Measurements from ENCODE around the gene ZNF467.

ZNF467 gene

GRCh38 chr7:149789101-149789500 is 15.7 kb upstream of the ZNF467 start:
- TF ChIP-seq SPI1 (IDR thresholded peaks at IDR 0.05; ENCODE audit: borderline replicate concordance, low read depth), result no peak
- TF ChIP-seq POLR2AphosphoS5 (IDR thresholded peaks at IDR 0.05; ENCODE audit: low read depth), result no peak
- TF ChIP-seq REST (IDR thresholded peaks at IDR 0.05; ENCODE audit: insufficient replicate concordance, low read depth), result no peak
- TF ChIP-seq CTCF (IDR thresholded peaks at IDR 0.05; ENCODE audit: insufficient read depth, low read length), result no peak
- TF ChIP-seq GABPA (IDR thresholded peaks at IDR 0.05; ENCODE audit: low read depth), result no peak
- Histone ChIP-seq H3K27ac (replicated peaks) (no peak overlapping the region), H3K27me3 (ENCODE audit: insufficient read depth, poor library complexity, severe bottlenecking) (peaks cover 17% of the 10 kb centered on the region), H3K4me3 (replicated peaks; ENCODE audit: insufficient read depth, low read length) (no peak overlapping the region)
- DNase-seq (ENCODE audit: low read depth in 1 of 2, low spot score in 1 of 2), result no peak

DNA sequence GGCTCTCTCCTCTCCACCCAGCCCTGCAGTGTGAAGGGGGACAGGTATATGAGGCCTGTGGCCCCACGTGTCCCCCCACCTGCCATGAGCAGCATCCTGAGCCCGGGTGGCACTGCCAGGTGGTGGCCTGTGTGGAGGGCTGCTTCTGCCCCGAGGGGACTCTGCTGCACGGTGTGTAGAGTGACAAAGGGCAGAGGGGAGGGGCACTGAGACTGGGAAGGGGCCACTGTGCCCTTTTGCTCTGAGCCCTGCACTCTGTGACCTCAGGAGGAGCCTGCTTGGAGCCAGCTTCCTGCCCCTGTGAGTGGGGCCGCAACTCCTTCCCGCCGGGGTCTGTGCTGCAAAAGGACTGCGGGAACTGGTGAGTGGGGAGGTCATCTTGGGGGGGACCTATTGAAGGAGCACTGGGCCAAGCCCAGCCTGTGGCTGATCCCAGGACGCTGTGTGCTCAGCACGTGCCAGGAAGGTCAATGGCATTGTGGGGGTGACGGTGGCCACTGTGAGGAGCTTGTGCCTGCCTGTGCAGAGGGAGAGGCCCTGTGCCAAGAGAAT is 15.0 kb upstream of the ZNF467 start:
- Histone ChIP-seq H3K27me3 (ENCODE audit: insufficient read depth, poor library complexity, severe bottlenecking) (peaks cover 12% of the 10 kb centered on the region), H3K27ac (replicated peaks) (no peak overlapping the region), H3K4me3 (replicated peaks; ENCODE audit: insufficient read depth, low read length) (no peak overlapping the region)
- no peak for DNase-seq (ENCODE audit: low read depth in 1 of 2, low spot score in 1 of 2)
- no peak for TF ChIP-seq POLR2AphosphoS5 (IDR thresholded peaks at IDR 0.05; ENCODE audit: low read depth)
- TF ChIP-seq REST (IDR thresholded peaks at IDR 0.05; ENCODE audit: insufficient replicate concordance, low read depth), result no peak
- TF ChIP-seq GABPA (IDR thresholded peaks at IDR 0.05; ENCODE audit: low read depth), result no peak
- TF ChIP-seq SPI1 (IDR thresholded peaks at IDR 0.05; ENCODE audit: borderline replicate concordance, low read depth), result no peak
- no peak for TF ChIP-seq CTCF (IDR thresholded peaks at IDR 0.05; ENCODE audit: insufficient read depth, low read length)

- peaks cover 12% of the 10 kb centered on the region for H3K27me3 ChIP-seq (ENCODE audit: insufficient read depth, poor library complexity, severe bottlenecking)
- TF ChIP-seq POLR2AphosphoS5 (IDR thresholded peaks at IDR 0.05; ENCODE audit: low read depth), result 0 out of 2 replicates have a peak, but pooled peaks have one; percentile 27
- TF ChIP-seq CTCF (IDR thresholded peaks at IDR 0.05; ENCODE audit: insufficient read depth, low read length), result peak; percentile 39
- TF ChIP-seq SPI1 (IDR thresholded peaks at IDR 0.05; ENCODE audit: borderline replicate concordance, low read depth), result no peak
- peak in 1 of 2 experiments; percentile 59 for DNase-seq (ENCODE audit: low read depth in 1 of 2, low spot score in 1 of 2)
- H3K27ac ChIP-seq (replicated peaks), result no peak overlapping the region
- H3K4me3 ChIP-seq (replicated peaks; ENCODE audit: insufficient read depth, low read length), result no peak overlapping the region
Measured at GRCh38 chr7:149787428-149788299, 14.3 kb upstream of the ZNF467 start.
